Urothelium cell line (cell line): ENCODE measurements around the gene ZBTB38.

Experiments used
- DNase-seq: peaks from one replicate; pipeline ENCODE4 v3.0.0; 2011; ENCODE audit warnings: low spot score, mixed read lengths
- FAIRE-seq: peaks from 2 replicates; lab custom pipeline; 2011; peaks lifted over from hg19 to GRCh38; lab: Jason Lieb, UNC

ZBTB38 gene

GRCh38 chr3:141362736-141363135 is 5.6 kb upstream of the ZBTB38 start:
- FAIRE-seq (no peak), DNase-seq (no peak)

- no peak for DNase-seq
- FAIRE-seq = no peak
These were observed 3.1 kb upstream of the ZBTB38 start for GRCh38 chr3:141365201-141365600.

GRCh38 chr3:141366285-141367037 is 1.8 kb upstream of the ZBTB38 start:
- no peak for FAIRE-seq
- peak; percentile 68 for DNase-seq

- FAIRE-seq (no peak), DNase-seq (peak; percentile 67)
These were observed 1.1 kb upstream of the ZBTB38 start for GRCh38 chr3:141367038-141367730.

- DNase-seq (no peak), FAIRE-seq (no peak)
These were observed 856 bp downstream of the ZBTB38 start for GRCh38 chr3:141368925-141369794.

- DNase-seq (peak; percentile 72), FAIRE-seq (no peak)
These were observed 1.8 kb downstream of the ZBTB38 start for GRCh38 chr3:141370065-141370533.

GRCh38 chr3:141371882-141372281 is 3.6 kb downstream of the ZBTB38 start:
- FAIRE-seq (no peak), DNase-seq (no peak)

GRCh38 chr3:141372656-141373055 is 4.4 kb downstream of the ZBTB38 start:
- no peak for FAIRE-seq
- no peak for DNase-seq

- no peak for FAIRE-seq
These were observed 4.9 kb downstream of the ZBTB38 start for GRCh38 chr3:141373232-141373631.

GRCh38 chr3:141373768-141374526 is 5.6 kb downstream of the ZBTB38 start:
- FAIRE-seq (no peak), DNase-seq (peak; percentile 12)

More at GRCh38 chr3:141373232-141373631, 4.9 kb downstream of the ZBTB38 start:
- DNase-seq = no peak

- DNase-seq (no peak), FAIRE-seq (no peak)
These were observed 7.3 kb downstream of the ZBTB38 start for GRCh38 chr3:141375381-141376301.

- no peak for DNase-seq
- FAIRE-seq = no peak
These were observed 9.1 kb downstream of the ZBTB38 start for GRCh38 chr3:141377377-141377776.

GRCh38 chr3:141378556-141378955 is 10.3 kb downstream of the ZBTB38 start:
- DNase-seq (no peak), FAIRE-seq (no peak)

GRCh38 chr3:141379250-141379966 is 11.1 kb downstream of the ZBTB38 start:
- no peak for FAIRE-seq
- DNase-seq = no peak

GRCh38 chr3:141380279-141380678 is 12.0 kb downstream of the ZBTB38 start:
- no peak for FAIRE-seq
- no peak for DNase-seq

GRCh38 chr3:141380987-141381386 is 12.7 kb downstream of the ZBTB38 start:
- FAIRE-seq = no peak

GRCh38 chr3:141382571-141382970 is 14.3 kb downstream of the ZBTB38 start:
- DNase-seq (no peak), FAIRE-seq (no peak)

More at GRCh38 chr3:141380987-141381386, 12.7 kb downstream of the ZBTB38 start:
- no peak for DNase-seq

- DNase-seq = no peak
- no peak for FAIRE-seq
These were observed 15.3 kb downstream of the ZBTB38 start for GRCh38 chr3:141383555-141384129.
